ENCODE results near the gene CHURC1.
"Not testable (repeated sequence)": the region's sequence is repeated elsewhere in the genome, so short reads cannot be mapped to it uniquely, and the experiment has no call there.

CHURC1 gene

DNA sequence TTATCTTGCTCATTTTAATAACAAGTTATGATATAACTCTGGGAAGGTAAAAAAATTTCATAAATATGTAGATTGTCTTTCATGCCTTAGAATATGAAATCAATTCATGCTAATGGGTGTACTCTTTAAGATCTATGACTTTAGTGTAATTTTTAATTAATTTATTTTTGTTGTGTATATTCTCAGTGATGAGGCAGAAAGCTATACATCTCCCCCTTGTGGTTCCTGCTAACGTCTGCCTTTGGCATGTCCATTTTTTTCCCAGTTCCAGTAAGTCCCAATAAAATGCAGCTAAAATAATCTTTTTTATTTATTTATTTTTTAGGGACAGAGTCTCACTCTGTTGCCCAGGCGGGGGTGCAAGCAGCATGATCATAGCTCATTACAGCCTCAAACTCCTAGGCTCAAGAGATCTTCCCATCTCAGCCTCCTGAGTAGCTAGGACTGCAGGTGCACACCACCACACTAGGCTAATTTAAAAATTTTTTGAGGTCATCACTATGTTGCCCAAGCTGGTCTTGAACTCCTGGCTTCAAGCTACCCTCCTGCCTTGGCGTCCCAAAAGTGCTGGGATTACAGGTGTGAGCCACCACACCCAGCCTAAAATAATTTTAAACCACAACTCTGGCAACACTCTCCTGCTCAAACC is 3.3 kb upstream of the CHURC1 start:
- no peak for DNase-seq

DNA sequence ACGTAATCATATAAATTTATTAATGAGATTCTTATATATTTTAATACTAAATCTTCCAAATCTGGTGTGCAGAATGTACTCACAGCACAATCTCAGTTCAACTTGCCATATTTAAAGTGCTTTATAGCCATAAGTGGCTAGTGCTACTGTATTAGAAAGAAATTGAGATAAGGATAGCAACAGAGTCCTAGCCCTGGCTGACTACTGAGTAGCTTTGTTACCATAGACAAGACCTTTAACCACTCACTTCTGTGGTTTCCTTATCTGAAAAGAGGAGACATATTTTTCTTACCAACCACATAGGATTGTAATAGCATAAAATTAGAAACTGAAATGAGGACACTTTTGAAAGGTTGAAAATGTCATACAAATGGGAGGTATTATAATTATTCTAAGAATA is 2.0 kb upstream of the CHURC1 start:
- DNase-seq = no peak

DNA sequence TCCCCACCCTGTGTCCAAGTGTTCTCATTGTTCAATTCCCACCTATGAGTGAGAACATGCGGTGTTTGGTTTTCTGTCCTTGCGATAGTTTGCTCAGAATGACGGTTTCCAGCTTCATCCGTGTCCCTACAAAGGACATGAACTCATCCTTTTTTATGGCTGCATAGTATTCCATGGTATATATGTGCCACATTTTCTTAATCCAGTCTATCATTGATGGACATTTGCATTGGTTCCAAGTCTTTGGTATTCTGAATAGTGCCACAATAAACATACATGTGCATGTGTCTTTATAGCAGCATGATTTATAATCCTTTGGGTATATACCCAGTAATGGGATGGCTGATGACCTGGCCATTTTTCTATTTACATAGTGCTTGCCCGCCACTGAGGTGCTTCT is 778 bp upstream of the CHURC1 start:
- DNase-seq = not testable (repeated sequence)

DNA sequence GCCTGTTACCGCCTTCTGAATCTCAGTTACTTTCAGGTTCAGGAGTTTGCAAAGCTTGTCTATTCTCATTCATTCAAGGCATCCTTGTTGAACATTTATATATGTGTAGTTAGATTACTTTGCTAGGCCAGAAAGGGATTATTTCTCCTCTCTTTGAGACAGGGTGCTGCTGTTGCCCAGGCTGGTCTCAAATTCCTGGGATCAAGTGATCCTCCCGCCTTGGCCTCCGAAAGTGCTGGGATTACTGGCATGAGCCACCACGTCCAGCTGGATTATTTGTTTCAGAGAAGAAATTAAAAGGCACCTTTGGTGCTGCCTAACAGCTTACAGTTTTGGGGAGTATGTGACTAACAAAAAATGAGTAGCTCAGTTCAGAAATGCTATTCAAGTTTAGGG is 772 bp downstream of the CHURC1 start:
- DNase-seq = no peak

DNA sequence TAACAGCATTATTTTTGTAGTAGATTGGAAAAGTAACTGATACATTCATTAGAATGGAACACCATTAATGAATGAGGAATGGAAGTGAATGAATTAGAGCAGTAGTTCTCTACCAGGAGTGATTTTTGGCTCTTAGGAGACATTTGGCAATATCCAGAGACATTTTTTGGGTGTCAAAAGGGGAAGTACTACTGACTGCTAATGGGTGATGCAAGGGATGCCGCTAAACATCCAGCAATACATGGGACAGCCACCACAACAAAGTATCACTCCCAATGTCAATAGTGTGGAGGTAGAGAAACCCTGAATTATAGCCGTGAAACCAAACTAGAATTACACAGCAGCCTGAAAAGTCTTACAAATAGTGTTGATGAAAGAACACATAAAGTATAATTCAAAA is 1.5 kb downstream of the CHURC1 start:
- no peak for DNase-seq

DNA sequence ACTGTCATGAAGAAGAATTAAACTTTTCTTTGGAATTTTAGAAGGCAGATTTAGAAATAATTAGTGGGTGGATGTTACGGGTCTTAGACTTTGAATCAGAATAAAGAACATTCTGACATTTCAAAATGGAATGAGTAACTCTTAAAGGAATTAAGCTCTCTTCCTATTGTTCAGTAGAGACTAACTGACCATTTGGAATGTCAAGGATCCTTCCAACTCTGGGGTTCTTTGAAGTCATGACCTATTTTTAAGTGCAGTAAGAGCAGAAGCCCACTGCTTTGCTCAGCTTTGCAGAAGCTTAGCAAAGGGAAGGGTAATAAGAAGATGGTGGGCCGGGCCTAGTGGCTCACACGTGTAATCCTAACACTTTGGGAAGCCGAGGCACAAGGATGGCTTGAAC is 4.0 kb downstream of the CHURC1 start:
- no peak for DNase-seq

DNA sequence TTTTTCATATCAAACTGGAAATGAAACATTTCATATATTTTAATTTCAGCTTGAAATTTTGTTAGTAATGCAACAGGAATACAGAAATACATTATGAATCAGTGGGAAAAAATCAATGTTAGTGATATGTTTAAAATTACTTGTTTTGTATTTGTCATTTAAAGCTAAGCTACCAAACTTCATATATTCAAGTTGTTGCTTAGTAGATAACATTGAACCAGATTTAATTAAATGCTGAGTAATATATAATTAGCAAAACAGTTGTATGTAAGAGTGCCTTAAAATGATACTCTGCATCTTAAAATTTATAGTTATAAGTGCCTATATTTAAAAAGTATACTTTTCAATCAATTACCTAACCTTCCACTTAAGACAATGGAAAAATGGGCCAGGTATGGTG is 5.0 kb downstream of the CHURC1 start:
- DNase-seq = no peak

DNA sequence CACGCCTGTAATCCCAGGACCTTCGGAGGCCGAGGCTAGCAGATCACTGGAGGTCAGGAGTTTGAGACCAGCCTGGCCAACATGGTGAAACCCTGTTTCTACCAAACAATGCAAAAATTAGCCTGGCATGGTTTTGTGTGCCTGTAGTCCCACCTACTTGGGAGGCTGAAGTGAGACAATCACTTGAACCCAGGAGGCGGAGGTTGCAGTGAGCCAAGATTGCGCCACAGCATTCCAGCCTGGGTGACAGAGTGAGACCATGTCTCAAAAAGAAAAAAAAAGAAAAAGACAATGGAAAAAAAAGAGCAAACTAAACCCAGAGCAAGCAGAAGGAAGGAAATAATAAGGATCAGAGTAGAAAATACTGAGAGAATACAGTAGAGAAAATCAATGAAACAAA is 5.4 kb downstream of the CHURC1 start:
- no peak for DNase-seq

DNA sequence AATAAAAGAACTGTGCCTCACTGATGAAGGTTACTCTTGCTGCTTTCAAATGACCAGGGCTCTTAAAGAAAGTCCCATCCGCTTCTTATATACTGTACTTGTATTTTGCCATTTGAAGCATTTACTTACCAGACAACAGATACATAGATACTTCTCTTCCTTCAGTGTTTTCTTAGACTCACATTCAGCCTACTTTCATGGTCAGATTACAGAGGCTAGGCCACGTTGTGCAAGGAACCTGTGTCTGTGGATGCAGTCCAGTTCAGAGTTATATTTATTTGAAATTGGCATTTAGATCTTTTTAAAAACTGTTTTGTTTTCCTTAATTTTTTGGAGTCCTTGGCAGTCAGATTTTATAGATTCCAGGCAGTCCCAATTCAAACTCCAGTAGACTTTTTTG is 6.2 kb downstream of the CHURC1 start:
- DNase-seq = no peak

DNA sequence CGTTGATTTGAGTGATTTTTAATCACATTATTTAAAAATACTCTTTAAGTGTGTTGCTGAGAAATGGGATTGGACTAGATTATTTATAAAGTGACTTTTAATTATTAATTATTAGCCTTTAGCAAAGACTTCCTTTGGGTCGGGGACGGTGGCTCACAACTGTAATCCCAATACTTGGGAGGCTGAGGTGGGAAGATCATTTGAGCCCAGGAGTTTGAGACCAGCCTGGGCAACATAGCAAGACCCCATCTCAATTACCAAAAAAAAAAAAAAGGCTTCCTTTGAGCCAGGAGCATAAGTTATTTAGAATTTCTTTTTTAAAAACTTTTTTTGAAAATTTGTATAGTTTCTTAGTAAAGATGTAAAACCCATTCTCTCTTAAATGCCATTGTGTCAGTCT is 8.8 kb downstream of the CHURC1 start:
- no peak for DNase-seq

DNA sequence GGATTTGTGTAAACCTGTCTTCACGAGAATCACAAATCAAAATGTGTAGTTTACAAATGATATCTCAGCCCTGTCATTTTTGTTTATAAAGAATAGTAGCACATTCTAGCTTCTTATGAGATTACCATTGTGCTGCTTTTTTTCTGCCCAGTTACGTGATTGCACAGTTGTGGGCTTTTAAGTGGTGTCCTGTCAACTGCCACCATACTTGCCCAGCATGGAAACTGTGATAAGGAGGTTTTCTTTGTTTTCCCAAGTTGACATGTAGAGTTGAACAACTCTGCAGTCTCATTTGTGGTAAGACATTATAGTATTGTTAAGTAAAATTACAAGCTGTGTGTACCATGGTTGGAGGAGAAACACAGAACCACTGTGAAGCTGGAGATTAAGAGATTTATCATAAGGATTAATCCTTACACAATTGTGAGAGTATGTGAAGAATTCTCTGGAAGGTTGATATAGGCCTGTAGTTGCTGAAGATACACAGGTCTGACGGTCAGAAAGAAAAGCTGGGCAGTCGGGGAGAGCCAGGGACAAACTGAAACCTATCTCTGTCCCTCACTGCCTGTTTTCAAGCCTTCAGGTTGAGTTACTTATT is 12.2 kb downstream of the CHURC1 start:
- no peak for DNase-seq

DNA sequence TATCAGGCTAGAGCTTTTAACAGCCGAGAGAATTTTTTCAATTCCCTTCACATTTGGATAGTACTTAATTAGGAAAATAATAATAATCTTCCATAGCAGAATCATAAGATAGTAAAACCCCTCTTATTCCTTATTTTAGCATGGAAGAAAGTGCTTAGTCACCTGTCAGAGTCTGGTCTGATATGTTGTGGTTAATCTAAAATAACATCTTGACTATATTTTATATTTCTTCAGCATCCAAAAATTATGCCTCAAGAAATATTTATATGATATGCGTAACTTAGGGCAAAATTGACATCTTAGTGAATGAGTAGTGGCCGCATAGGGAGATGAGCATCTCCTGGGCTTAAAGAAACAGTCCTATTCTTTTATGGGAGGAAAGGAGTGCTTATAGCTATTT is 12.8 kb downstream of the CHURC1 start:
- no peak for DNase-seq

DNA sequence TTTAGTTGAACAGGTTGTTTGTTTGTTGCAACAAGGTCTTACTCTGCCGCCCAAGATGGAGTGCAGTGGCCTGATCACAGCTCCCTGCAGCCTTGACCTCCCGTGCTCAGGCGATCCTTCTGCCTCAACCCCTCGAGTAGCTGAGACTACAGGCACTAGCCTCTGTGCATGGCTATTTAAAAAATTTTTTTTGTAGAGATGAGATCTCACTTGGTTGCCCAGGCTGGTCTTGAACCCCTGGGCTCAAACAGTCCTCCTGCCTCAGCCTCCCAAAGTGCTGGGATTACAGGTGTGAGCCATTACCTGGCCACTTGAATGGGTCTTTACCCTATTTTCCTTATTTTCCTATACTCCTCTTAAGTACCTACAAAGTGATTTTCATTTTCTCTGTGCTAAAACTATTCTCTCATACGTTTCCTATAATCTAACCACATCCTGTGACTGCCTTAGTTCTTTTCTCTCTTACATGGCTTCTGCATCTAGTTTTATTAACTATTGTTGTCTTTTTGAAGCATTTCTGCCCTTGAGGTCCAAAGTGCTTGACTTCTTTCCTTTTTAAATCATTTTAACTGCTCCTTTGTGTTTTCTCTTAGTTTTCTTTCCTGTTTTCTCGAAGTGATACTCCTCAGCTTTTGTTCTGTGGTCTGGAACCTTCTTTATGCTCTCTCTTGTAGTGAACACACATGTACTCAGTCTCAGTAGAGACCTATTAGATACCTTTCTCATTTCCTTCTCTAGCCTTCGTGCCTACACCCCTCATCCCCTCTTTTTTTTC is 14.2 kb downstream of the CHURC1 start:
- DNase-seq = no peak

DNA sequence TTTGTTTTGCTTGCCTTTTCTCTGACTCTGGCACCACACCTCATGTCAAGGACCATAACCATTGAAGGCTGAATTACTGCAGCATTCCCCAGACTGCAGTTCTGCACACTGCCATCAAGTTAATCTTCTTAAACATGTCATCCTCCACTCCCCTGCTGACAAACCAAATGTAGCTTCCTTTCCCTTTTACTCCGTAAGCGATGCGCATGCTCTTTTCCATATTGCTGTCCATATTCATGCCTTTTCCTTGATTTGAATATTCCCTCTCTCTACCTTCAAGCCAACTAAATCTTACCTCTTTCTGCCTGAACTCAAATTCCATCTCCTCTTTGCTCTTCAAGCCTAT is 14.7 kb downstream of the CHURC1 start:
- no peak for DNase-seq

DNA sequence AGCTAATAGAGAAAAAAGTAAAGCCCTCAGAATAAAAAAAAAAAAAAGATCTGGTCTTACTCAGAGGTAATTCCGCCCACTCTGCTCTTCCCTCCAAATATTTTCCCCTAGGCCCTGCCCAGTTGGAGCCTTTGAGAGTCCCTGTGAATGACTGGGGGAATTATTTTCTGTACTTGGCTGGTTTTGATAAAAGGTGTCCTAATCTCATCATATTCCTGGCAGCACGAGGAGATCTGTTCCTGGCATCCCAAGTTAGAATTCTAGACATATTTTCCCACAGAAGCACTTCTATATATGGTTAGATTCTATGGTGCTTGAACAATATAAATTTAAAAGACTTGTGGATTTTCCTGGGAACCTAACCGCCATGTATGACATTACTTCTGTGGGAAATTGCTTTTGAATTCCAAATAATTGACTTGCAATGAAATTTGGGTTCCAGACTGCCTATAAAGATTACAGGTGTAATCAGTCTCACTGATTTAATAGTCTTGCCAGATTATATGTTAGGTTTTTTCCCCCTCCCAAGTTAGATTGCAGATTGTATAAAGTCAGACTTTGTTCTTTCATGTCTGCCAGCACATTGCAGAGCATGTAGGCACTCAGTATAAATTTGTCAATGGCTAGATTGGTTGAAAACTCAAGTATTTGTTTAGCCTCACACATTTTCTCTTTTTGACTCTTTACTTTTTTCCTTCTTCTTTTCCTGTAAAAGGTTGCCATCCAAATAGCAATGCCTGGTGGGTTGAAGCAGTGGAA is 16.0 kb downstream of the CHURC1 start:
- no peak for DNase-seq

DNA sequence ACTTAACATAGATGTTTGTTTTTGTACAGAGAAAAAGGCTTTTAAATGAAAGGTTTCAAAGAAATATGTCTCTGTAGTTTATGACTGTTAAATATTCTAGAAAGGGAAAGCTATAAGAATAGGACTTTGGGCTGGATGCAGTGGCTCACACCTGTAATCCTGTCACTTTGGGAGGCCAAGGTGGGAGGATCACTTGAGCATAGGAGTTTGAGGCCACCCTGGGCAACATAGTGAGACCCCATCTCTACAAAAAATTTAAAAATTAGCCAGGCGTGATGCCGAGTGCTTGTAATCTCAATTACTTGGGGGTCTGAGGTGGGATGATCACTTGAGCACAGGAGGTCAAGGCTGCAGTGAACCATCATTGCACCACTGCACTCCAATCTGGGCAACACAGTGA is 16.9 kb downstream of the CHURC1 start:
- no peak for DNase-seq

DNA sequence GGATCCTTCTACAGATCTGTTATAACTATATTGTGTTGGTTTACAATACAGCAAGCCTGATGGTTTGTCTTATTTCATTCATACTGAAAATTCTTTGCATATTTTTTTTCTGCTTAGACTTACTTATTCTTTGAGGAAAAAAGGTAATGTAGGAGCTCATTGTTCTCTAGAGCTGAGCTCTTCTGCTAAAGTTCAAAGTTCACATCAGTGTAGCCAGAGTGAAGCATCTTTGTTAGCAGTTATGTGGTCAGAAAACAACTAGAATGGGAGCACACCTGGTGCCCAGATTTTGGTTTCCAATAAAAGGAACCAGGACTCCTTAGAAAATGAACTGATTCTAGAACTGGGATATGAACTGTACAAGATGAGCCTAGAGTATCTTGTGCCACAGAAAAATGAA is 18.0 kb downstream of the CHURC1 start:
- DNase-seq = no peak

DNA sequence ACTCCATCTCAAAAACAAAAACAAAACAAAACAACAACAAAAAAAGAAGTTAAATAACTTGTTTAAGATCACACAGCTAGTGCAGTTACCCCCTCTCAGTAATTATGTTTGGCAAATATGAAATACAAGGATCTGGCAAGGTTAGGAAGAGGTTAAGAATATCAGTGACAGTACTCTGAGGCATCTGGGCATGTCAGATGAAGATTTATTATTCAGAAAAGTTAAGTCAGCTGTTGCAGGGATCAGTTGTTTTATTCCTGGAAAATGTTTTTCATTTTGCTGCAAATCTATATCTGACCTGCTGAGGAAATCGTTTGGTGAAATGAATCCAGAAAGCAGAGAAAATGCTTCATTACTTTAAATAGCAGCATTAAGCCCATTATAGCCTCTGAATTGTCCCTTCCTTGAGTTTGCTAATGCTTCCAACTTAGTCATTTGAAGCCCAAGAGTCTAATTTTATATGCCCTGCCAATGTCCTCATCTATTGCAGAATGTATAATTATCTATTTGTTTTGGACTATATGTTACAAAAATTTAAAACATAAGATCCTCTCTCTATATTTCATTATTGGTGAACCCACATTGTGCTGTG is 20.2 kb downstream of the CHURC1 start:
- no peak for DNase-seq

DNA sequence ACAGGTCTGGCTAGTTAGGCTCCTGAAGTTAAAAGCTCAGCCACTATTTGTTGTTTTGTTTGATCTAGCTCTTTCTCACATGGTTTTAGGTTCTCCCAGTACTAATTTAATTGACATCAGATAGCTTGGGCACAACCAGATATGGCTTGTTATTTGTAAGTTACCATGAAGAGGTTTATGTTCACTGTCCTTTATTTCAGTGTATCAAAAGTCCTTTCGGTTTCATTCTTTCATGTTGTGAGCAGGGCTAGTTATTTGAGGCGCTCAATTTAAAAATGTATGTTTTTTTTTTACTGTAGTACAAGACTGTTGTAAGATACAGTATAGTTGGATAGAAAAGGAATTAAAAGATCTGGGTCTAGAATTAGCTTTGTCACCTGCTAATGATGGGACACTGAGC is 21.3 kb downstream of the CHURC1 start:
- DNase-seq = no peak

DNA sequence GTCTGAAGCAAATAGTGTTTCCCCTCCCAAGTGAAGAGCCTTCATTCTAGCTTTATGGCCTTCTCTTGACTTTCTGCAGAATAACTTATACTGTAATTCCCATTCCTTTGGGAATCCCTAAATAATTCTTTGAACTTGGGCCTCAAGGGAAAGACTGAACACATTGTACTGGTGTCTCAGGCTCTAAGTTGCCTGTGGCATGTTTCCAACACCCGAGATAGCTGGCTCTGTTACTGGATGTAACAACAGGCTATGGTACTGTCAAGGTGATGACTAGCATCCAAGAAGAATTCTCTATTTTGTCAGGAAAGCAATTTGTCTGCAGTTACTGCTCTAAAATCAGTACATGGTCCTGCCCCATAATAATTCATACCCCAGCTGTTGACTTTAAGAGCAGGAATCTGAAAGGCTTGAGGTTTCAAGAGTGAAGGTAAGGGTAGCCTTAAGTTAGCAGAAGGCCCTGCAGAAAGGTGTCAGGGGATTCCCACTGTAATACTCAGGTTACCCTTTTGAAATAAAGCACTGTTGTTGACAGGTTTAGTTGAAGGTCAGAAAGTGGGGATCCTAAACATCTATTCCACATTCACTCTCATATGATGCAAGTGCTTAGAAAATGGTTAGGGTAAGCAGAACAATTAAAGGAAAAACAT is 23.0 kb downstream of the CHURC1 start:
- DNase-seq = no peak

DNA sequence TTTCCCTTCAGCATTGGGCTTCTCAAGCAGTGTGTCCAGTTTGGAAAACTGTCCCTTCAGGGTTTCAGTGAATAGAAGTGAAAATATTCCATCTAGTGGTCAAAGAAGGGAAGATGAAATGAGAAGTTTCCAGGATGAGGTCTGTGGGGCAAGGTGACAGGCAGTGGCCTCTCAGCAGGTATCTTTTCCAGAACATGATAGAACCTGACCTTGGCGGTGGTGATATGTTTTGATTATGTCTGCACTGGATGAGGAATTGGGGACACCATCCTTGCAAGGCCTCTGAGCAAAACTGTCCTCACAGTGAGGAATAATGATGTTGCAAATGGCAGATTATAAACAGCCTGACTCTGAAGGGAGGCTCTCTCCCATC is 23.6 kb downstream of the CHURC1 start:
- DNase-seq = no peak

DNA sequence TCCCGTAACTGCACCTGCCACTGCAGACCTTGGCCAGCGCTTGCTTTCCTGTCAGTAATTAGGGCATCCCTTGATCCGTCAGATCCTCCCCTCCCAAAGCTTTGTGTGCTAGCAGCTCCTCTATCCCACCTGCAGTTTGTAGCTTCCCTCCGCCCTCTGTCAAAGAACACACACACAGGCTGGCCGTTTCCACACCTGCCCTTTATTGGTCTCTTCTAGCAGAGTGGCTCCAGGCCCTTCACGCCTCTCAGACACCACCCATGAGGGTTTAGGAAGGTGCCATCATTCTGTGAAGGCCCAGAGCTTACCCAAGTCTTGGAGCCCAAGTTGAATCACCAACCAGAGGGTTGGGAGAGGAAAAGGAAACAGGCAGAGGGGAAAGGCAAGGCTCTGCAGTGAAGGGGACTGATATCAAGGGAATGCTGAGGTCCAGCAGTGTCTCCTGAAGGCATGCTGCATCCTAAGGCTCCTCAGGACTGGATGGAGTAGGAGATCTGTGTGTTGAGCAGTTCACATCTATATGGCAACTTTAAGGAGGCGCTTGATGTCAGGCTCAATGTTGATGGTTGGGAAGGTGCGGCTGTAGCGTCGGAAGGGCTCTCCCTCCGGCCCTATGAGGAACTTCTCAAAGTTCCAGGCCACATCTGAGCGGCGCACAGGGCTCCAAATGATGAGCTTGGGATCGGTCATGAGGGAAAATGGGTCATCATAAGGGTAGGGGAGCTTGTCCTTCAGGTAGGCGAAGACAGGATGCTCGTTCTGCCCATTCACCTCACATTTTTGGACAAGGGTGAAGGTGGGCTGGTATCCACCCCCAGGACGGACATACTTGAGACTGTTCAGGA is 24.9 kb downstream of the CHURC1 start:
- no peak for DNase-seq
